ENCODE results near the gene LHFPL6.

GRCh38 chr13:39587939-39588338 lies 15.1 kb downstream of the LHFPL6 start:
- TF ChIP-seq POLR2A (IDR thresholded peaks at IDR 0.05) (no peak), CTCF (IDR thresholded peaks at IDR 0.05) (no peak)

All from esophagus squamous epithelium (tissue), 4 donors.